ENCODE results near the gene PTPN9. TPM values are rescaled to one million over a fixed set of nuclear protein-coding genes. Genes with fewer than 3 reads are reported as not detected.
"Not testable (repeated sequence)": the region's sequence is repeated elsewhere in the genome, so short reads cannot be mapped to it uniquely, and the experiment has no call there.

Gene PTPN9
- total RNA-seq, 1 experiment from 2014 or later: 42.2 TPM

GRCh38 chr15:75443972-75444453 is 135.1 kb downstream of the PTPN9 start:
- H3K27ac ChIP-seq (ENCODE audit: insufficient read length, low read depth, low read length); H3K9ac ChIP-seq (ENCODE audit: extremely low read depth, insufficient read length, low read length); H2BK12ac ChIP-seq (ENCODE audit: insufficient read length, low read depth, low read length); H2BK120ac ChIP-seq (ENCODE audit: low read depth, low read length, poor library complexity, severe bottlenecking); H3K14ac ChIP-seq (ENCODE audit: insufficient read depth, low read length); H4K20me1 ChIP-seq (ENCODE audit: control insufficient read depth, insufficient read depth, insufficient read length); H3K27me3 Mint-ChIP-seq (ENCODE audit: low read depth); H4K5ac ChIP-seq (ENCODE audit: insufficient read length, low read depth, low read length); H3K27me3 ChIP-seq (ENCODE audit: insufficient read depth, low read length); H2AK5ac ChIP-seq (ENCODE audit: insufficient read length, low read length); H3K4me1 Mint-ChIP-seq; H2BK5ac ChIP-seq (ENCODE audit: insufficient read length, low read length); H3K4me2 ChIP-seq (ENCODE audit: insufficient read depth, insufficient read length, low read length); DNase-seq; H3K23ac ChIP-seq (ENCODE audit: insufficient read length, low read depth, low read length); H4K8ac ChIP-seq (replicated peaks; ENCODE audit: insufficient read length, low read depth, low read length); H2AFZ ChIP-seq (ENCODE audit: low read length); H3K9me3 ChIP-seq (ENCODE audit: control insufficient read depth, low read depth, low read length); H3K4ac ChIP-seq (ENCODE audit: low read depth, low read length); H2BK15ac ChIP-seq (ENCODE audit: low read depth, low read length); H3K18ac ChIP-seq (ENCODE audit: insufficient read length, low read depth, low read length); H3K4me1 ChIP-seq (ENCODE audit: insufficient read depth, low read length); H3T11ph ChIP-seq (ENCODE audit: low read length); H3K23me2 ChIP-seq (ENCODE audit: insufficient read length, low read depth, low read length, poor library complexity, severe bottlenecking); H2BK20ac ChIP-seq (ENCODE audit: low read depth, low read length, poor library complexity, severe bottlenecking); H4K91ac ChIP-seq (ENCODE audit: insufficient read length, low read depth, low read length); H3K4me3 Mint-ChIP-seq; H3K56ac ChIP-seq (ENCODE audit: insufficient read length, low read depth, low read length); H3K9me3 Mint-ChIP-seq: not testable (repeated sequence)
- Histone ChIP-seq H3K79me1 (ENCODE audit: insufficient read depth, low read depth, low read length, poor library complexity, severe bottlenecking) (peaks cover 12% of the 10 kb centered on the region), H3K79me2 (ENCODE audit: insufficient read depth, low read length) (peaks cover 42% of the 10 kb centered on the region; the same call in 1 of the 2 replicates)
- H3K27ac Mint-ChIP-seq: peak overlapping the region in 2 of 3 experiments; percentile 41 to 83; a peak in 3 of 7 replicates
- no CpG with 5 or more reads among the region's 8 CpGs for WGBS (ENCODE audit: extremely low coverage, insufficient read length, low lambda C conversion rate)
- peaks cover 19 to 39% (median 33%) of the 10 kb centered on the region in 3 experiments for H3K36me3 Mint-ChIP-seq (ENCODE audit: insufficient read depth in 1 of 3, low read depth in 3 of 3)

Measured in H9 (cell line).